Astrocyte (in vitro differentiated cells and primary cell): ENCODE measurements around the gene PNLIPRP1.

Experiments used
- EZH2 ChIP-seq: IDR thresholded peaks from 2 replicates; pipeline ENCODE4 v1.6.1; 2012; ENCODE audit warnings: mild to moderate bottlenecking, low read length, inconsistent platforms; ENCODE audit not compliant: insufficient read depth
- TF ChIP-seq, protein P1 (sequence below): IDR thresholded peaks from 2 replicates; pipeline ENCODE4 v1.5.1; 2011; ENCODE audit warnings: low read depth, mild to moderate bottlenecking, inconsistent platforms, low read length, moderate library complexity; ENCODE audit not compliant: insufficient read depth

DNA sequence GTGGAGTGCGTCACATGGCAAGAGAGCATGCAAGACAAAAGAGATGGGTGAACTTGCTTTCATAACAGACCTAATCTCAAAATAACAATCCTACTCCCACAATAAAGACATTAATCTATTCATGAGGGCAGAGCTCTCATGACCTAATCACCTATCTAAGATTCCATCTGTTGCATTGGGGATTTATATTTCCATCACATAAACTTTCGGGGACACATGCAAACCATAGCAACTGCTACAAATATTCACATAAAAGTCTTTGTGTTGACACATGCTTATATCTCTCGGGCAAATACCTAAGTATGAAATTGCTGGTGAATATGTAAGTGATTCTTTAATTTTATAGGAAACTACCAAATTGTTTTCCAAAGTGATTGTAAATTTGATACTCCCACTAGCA, 16.0 kb upstream of the PNLIPRP1 start:
- TF ChIP-seq, protein P1, sequence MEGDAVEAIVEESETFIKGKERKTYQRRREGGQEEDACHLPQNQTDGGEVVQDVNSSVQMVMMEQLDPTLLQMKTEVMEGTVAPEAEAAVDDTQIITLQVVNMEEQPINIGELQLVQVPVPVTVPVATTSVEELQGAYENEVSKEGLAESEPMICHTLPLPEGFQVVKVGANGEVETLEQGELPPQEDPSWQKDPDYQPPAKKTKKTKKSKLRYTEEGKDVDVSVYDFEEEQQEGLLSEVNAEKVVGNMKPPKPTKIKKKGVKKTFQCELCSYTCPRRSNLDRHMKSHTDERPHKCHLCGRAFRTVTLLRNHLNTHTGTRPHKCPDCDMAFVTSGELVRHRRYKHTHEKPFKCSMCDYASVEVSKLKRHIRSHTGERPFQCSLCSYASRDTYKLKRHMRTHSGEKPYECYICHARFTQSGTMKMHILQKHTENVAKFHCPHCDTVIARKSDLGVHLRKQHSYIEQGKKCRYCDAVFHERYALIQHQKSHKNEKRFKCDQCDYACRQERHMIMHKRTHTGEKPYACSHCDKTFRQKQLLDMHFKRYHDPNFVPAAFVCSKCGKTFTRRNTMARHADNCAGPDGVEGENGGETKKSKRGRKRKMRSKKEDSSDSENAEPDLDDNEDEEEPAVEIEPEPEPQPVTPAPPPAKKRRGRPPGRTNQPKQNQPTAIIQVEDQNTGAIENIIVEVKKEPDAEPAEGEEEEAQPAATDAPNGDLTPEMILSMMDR: no peak
- TF ChIP-seq EZH2: no peak
